OCI-LY3 (cell line): ENCODE measurements around the gene FAM131A.

Source experiments
- H2AFZ ChIP-seq: fragments of 200-600, 300-600 bp; shearing (Covaris generic); 2 replicates; pipeline ENCODE4 v1.6.0; 2014; ENCODE audit warnings: antibody characterized with exemption, low read depth, low read length
- H3K27ac ChIP-seq: fragments of 200-600, 300-600 bp; sonication (generic); 2 replicates; pipeline ENCODE4 v1.5.1; 2014; ENCODE audit warnings: mild to moderate bottlenecking, low read length, moderate library complexity, mixed read lengths
- H3K27me3 ChIP-seq: fragments of 200-600, 300-600 bp; sonication (generic); 2 replicates; pipeline ENCODE4 v1.6.1; 2014; ENCODE audit warnings: low read depth, low read length, mixed read lengths
- H3K36me3 ChIP-seq: fragments of 200-600, 300-600 bp; sonication (generic); replicated peaks from 2 replicates; pipeline ENCODE3; 2014; ENCODE audit warnings: low read depth, low read length, mixed read lengths
- H3K4me1 ChIP-seq: fragments of 300-600, 200-600 bp; sonication (generic); 2 replicates; pipeline ENCODE4 v1.6.1; 2014; ENCODE audit warnings: low read length, mixed read lengths
- H3K4me2 ChIP-seq: fragments of 200-600, 300-600 bp; sonication (generic); 2 replicates; pipeline ENCODE4 v1.6.1; 2014; ENCODE audit warnings: low read length, mixed read lengths
- H3K4me3 ChIP-seq: fragments of 300-600, 200-600 bp; sonication (generic); 2 replicates; pipeline ENCODE4 v1.5.1; 2014; ENCODE audit warnings: antibody characterized with exemption, mild to moderate bottlenecking, low read length, moderate library complexity
- H3K79me2 ChIP-seq: fragments of 300-600, 200-600 bp; shearing (Covaris generic); 2 replicates; pipeline ENCODE4 v1.6.1; 2014; ENCODE audit warnings: mild to moderate bottlenecking, low read length, mixed read lengths
- H3K9ac ChIP-seq: fragments of 300-600, 200-600 bp; shearing (Covaris generic); 2 replicates; pipeline ENCODE4 v1.6.0; 2014; ENCODE audit warnings: mild to moderate bottlenecking, low read length, moderate library complexity
- H3K9me3 ChIP-seq: fragments of 200-600, 300-600 bp; shearing (Covaris generic); 2 replicates; pipeline ENCODE4 v1.6.1; 2014; ENCODE audit warnings: low read length, mixed read lengths; ENCODE audit not compliant: insufficient read depth
- H4K20me1 ChIP-seq: fragments of 200-600, 300-600 bp; sonication (generic); 2 replicates; pipeline ENCODE4 v1.6.1; 2016; ENCODE audit warnings: low read length, mixed read lengths; ENCODE audit not compliant: insufficient read depth
- EZH2phosphoT487 ChIP-seq: fragments of 200-600 bp; shearing (Covaris generic); IDR thresholded peaks from 2 replicates; pipeline ENCODE4 v1.6.1; 2018; ENCODE audit warnings: antibody characterized with exemption, mixed run types, low read depth
- TF ChIP-seq, protein P1 (sequence below): fragments of 200-600, 300-600 bp; sonication (generic); IDR thresholded peaks from 2 replicates; pipeline ENCODE4 v1.5.1; 2014; ENCODE audit warnings: antibody characterized with exemption, low read length, low read depth

FAM131A gene

DNA sequence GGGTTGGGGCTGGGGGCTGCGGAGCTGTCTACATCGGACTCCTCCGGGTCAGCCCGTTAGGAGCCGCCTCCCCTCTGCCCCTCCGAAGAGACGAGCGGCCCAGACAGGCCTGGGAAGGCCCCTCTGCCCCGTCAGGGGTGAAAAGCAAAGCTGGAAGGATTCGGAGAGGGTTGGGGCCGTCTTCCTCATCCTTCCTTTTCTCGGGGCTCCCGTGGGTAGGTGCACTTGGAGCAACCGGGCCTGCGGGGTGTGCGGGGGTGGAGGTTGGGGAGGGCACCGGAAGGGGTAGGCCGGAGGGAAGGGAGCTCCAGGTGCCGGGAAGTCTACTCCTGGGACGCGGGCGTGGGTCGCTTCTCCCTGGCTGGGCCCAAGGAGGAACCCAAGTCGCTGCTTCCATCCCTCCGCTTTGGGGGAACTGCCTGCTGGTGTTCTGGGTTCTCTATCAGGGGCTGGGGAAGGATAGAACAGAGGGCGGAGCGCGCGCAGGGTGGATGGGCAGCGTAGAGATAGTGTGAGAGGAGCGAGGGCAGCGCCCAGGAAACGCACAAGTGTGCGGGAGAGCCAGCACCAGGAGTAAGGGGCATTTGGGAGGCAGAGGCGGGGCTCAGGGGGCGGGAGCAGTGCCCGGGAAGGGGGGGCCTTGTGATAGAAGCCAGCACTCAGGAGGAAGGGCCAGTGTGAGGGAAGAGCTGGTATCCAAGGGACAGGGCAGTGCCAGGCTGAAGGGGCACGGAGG, 24.7 kb downstream of the FAM131A start:
- Histone ChIP-seq H3K4me3 (peak overlapping the region; percentile 86), H3K36me3 (peaks cover 17% of the 10 kb centered on the region), H3K27ac (peak overlapping the region; percentile 89), H3K9ac (peak overlapping the region; percentile 89), H2AFZ (no peak overlapping the region; the same call in 1 of the 2 replicates), H3K4me2 (peak overlapping the region; percentile 94), H4K20me1 (0 out of 2 replicates have a peak, but pooled peaks cover 4% of the 10 kb centered on the region), H3K79me2 (peaks cover 46% of the 10 kb centered on the region), H3K9me3 (no peaks in the 10 kb centered on the region), H3K4me1 (peaks cover 16% of the 10 kb centered on the region), H3K27me3 (no peaks in the 10 kb centered on the region)
- TF ChIP-seq, protein P1, sequence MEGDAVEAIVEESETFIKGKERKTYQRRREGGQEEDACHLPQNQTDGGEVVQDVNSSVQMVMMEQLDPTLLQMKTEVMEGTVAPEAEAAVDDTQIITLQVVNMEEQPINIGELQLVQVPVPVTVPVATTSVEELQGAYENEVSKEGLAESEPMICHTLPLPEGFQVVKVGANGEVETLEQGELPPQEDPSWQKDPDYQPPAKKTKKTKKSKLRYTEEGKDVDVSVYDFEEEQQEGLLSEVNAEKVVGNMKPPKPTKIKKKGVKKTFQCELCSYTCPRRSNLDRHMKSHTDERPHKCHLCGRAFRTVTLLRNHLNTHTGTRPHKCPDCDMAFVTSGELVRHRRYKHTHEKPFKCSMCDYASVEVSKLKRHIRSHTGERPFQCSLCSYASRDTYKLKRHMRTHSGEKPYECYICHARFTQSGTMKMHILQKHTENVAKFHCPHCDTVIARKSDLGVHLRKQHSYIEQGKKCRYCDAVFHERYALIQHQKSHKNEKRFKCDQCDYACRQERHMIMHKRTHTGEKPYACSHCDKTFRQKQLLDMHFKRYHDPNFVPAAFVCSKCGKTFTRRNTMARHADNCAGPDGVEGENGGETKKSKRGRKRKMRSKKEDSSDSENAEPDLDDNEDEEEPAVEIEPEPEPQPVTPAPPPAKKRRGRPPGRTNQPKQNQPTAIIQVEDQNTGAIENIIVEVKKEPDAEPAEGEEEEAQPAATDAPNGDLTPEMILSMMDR: no peak
- TF ChIP-seq EZH2phosphoT487: no peak

DNA sequence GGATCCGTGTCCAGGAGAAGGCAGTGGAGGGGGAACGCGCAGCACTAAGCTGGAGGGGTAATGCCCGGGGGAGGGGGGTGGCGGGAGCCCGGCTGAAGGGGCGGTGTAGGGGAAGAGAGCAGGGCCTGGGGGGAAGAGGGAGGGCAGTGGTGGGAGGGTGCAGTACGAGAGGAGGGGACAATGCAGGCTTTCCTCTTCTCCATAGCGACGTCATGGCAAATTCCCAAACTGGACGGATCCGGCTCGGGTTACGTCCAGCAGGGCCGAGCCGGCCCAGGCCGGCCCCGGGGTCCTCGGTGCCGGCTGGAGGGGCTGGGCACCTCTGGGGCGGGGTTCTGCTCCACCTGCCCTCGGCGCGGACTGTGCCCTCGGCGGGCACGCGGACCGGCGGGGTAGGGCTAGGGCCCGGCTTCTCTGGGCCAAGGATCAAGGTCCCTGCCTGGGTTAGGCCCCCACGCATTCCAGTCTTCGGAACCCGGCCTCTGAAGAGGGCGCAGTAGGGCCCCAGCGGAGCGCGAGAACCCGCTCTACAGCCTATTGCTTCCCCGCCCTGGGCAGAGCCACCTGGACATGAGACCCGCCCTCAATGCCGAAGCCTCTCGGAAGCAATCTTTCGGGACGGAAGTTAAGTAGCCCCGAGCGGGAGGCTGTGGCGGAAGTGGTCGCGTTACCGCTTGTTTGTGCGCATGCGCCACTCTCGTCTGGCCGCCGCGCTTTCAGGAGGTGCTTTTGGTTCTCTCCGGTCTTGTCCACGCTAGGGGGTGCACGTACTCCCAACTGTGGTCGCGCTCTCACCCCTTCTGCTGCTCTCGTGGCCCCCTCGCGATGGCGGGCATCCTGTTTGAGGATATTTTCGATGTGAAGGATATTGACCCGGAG, 25.5 kb downstream of the FAM131A start:
- Histone ChIP-seq H3K4me1 (peaks cover 16% of the 10 kb centered on the region), H2AFZ (peak overlapping the region; percentile 37; the same call in 1 of the 2 replicates), H3K36me3 (peaks cover 18% of the 10 kb centered on the region), H4K20me1 (0 out of 2 replicates have a peak, but pooled peaks cover 4% of the 10 kb centered on the region), H3K4me2 (peak overlapping the region; percentile 94), H3K27me3 (no peaks in the 10 kb centered on the region), H3K27ac (peak overlapping the region; percentile 89), H3K4me3 (peak overlapping the region; percentile 86), H3K79me2 (peaks cover 46% of the 10 kb centered on the region), H3K9me3 (no peaks in the 10 kb centered on the region), H3K9ac (peak overlapping the region; percentile 90)
- no peak for TF ChIP-seq EZH2phosphoT487
- TF ChIP-seq, protein P1: peak; percentile 56

DNA sequence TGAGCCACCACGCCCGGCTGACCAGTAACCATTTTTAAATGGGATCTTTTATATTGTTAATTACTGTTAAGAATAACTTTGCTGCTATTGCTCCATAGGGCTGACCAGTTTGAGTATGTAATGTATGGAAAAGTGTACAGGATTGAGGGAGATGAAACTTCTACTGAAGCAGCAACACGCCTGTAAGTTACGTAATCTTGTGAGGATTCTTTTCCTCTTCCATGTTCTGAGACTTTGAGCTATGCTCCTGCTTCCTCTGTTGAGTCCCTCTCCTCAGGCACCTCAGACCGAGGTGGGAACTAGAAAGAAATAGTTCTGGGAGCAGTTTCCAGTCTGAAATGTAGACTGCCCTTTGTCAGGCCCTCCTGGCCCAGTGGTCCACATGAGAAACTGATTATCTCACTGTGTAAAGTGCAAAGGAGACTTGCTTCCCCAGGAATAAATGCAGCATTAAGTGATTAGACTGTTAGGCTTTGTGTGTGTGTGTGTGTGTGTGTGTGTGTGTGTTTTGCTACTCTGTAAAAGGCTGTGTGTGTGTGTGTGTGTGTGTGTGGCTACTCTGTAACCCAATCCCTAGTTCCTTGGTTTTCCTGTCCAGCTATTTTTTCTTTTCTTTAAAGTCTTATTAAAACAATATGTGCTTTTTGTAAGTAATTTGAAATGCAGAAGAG, 29.4 kb downstream of the FAM131A start:
- TF ChIP-seq, protein P1: no peak
- no peak for TF ChIP-seq EZH2phosphoT487
- no peak overlapping the region for H3K4me3 ChIP-seq
- H3K27ac ChIP-seq: no peak overlapping the region
- no peaks in the 10 kb centered on the region for H3K27me3 ChIP-seq
- no peak overlapping the region for H3K4me2 ChIP-seq
- 0 out of 2 replicates have a peak, but pooled peaks cover 4% of the 10 kb centered on the region for H4K20me1 ChIP-seq
- peaks cover 39% of the 10 kb centered on the region for H3K36me3 ChIP-seq
- H2AFZ ChIP-seq: no peak overlapping the region
- peaks cover 30% of the 10 kb centered on the region for H3K79me2 ChIP-seq
- H3K9me3 ChIP-seq: no peaks in the 10 kb centered on the region
- no peak overlapping the region for H3K9ac ChIP-seq
- H3K4me1 ChIP-seq: peaks cover 9% of the 10 kb centered on the region
